Ishikawa (cell line): ENCODE data around the gene FKBP1C.

Experiments used
- CEBPB ChIP-seq: IDR thresholded peaks from 2 replicates; pipeline ENCODE4 v1.6.1; 2012
- CREB1 ChIP-seq: IDR thresholded peaks from 2 replicates; pipeline ENCODE4 v1.6.1; 2012; ENCODE audit warnings: low read depth
- EGR1 ChIP-seq: IDR thresholded peaks from 2 replicates; pipeline ENCODE4 v1.6.1; 2012
- EP300 ChIP-seq: IDR thresholded peaks from 2 replicates; pipeline ENCODE4 v1.6.1; 2012; ENCODE audit warnings: borderline replicate concordance
- FOXM1 ChIP-seq: IDR thresholded peaks from 2 replicates; pipeline ENCODE4 v1.6.1; 2012; ENCODE audit warnings: low read depth, borderline replicate concordance
- NFIC ChIP-seq: IDR thresholded peaks from 2 replicates; pipeline ENCODE4 v1.6.1; 2012
- RAD21 ChIP-seq: IDR thresholded peaks from 2 replicates; pipeline ENCODE4 v1.6.1; 2012; ENCODE audit warnings: low read depth
- TAF1 ChIP-seq: IDR thresholded peaks from 2 replicates; pipeline ENCODE4 v1.6.1; 2012; ENCODE audit warnings: low read depth, mild to moderate bottlenecking
- TCF12 ChIP-seq: IDR thresholded peaks from 2 replicates; pipeline ENCODE4 v1.6.1; 2012; ENCODE audit warnings: low read depth
- TEAD4 ChIP-seq: IDR thresholded peaks from 2 replicates; pipeline ENCODE4 v1.6.1; 2012
- YY1 ChIP-seq: IDR thresholded peaks from 2 replicates; pipeline ENCODE4 v1.6.1; 2012; ENCODE audit warnings: low read depth
- ZBTB7A ChIP-seq: IDR thresholded peaks from 2 replicates; pipeline ENCODE4 v1.6.1; 2012; ENCODE audit warnings: low read depth
- TF ChIP-seq, protein P1 (sequence below): IDR thresholded peaks from 2 replicates; pipeline ENCODE4 v1.6.1; 2012; ENCODE audit warnings: low read depth, mild to moderate bottlenecking
- TF ChIP-seq, protein P2 (sequence below): IDR thresholded peaks from 2 replicates; pipeline ENCODE4 v1.6.1; 2012
- TF ChIP-seq, protein P3 (sequence below): IDR thresholded peaks from 2 replicates; pipeline ENCODE4 v1.6.1; 2012

The FKBP1C gene

DNA sequence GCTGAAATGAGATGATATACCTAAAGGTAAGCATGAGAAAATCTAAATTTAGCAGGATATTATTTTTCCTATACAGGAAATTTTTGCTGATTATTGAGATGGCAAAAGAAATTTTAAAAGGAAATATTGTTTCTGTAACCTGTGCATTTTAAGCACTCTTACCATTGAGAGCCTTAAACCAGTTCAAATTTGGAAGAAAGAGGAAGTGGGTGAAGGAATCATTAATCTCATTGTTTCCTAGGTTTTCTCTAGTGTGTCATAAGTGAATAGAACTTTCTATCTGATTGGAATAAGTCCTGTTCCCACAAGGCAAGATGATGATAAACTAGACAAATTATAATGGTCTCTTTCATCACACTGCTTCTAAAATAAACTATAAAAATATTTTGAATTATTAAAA is 22.4 kb upstream of the FKBP1C start:
- TF ChIP-seq NFIC (no peak), FOXM1 (no peak), TEAD4 (no peak), EP300 (no peak), EGR1 (no peak), RAD21 (no peak), YY1 (no peak), CREB1 (no peak), ZBTB7A (no peak), CEBPB (no peak), TCF12 (no peak), TAF1 (no peak)
- TF ChIP-seq, protein P1, sequence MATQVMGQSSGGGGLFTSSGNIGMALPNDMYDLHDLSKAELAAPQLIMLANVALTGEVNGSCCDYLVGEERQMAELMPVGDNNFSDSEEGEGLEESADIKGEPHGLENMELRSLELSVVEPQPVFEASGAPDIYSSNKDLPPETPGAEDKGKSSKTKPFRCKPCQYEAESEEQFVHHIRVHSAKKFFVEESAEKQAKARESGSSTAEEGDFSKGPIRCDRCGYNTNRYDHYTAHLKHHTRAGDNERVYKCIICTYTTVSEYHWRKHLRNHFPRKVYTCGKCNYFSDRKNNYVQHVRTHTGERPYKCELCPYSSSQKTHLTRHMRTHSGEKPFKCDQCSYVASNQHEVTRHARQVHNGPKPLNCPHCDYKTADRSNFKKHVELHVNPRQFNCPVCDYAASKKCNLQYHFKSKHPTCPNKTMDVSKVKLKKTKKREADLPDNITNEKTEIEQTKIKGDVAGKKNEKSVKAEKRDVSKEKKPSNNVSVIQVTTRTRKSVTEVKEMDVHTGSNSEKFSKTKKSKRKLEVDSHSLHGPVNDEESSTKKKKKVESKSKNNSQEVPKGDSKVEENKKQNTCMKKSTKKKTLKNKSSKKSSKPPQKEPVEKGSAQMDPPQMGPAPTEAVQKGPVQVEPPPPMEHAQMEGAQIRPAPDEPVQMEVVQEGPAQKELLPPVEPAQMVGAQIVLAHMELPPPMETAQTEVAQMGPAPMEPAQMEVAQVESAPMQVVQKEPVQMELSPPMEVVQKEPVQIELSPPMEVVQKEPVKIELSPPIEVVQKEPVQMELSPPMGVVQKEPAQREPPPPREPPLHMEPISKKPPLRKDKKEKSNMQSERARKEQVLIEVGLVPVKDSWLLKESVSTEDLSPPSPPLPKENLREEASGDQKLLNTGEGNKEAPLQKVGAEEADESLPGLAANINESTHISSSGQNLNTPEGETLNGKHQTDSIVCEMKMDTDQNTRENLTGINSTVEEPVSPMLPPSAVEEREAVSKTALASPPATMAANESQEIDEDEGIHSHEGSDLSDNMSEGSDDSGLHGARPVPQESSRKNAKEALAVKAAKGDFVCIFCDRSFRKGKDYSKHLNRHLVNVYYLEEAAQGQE = no peak
- TF ChIP-seq, protein P2, sequence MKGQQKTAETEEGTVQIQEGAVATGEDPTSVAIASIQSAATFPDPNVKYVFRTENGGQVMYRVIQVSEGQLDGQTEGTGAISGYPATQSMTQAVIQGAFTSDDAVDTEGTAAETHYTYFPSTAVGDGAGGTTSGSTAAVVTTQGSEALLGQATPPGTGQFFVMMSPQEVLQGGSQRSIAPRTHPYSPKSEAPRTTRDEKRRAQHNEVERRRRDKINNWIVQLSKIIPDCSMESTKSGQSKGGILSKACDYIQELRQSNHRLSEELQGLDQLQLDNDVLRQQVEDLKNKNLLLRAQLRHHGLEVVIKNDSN = no peak
- TF ChIP-seq, protein P3, sequence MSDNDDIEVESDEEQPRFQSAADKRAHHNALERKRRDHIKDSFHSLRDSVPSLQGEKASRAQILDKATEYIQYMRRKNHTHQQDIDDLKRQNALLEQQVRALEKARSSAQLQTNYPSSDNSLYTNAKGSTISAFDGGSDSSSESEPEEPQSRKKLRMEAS = no peak

DNA sequence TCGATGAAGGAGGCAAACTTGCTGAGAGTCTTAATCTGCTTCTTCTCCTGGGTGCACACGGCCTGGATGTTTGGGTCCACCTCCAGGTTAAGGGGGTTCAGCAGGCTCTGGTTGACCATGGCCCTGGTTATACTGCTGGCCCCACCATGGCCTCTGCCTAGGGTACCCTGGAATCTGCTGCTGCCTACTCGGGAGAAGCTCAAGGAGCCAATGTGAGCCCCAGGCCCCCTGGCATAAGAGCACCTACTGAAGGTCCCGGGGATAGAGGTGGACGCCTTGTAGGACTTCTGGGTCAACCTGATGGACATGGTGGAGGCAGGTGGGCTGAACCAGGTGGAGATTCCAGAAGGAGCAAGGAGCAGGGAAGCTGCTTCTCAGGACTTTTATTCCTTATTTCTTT is 17.9 kb upstream of the FKBP1C start:
- no peak for TF ChIP-seq EGR1

DNA sequence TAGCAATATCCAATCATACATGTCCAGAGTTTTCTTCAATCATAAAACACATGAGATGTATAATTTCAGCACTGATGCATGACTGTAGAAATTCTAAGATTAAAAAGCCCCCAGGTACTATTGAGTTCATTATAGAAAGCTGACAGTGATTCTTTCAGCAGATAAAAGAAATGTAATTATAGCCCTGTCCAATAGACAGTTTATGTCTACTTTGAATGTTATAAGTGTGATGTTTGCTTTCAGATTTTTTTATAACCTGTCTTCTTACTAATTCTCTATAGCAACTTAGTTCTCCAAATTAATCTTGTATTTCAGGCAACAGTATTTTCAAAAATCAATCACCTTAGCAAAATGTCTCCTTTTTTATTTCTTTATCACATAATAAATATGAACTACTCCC is 13.5 kb upstream of the FKBP1C start:
- no peak for TF ChIP-seq RAD21
- TF ChIP-seq, protein P2 = no peak
- TF ChIP-seq TEAD4 = no peak
- no peak for TF ChIP-seq NFIC
- TF ChIP-seq TAF1 = no peak
- TF ChIP-seq CREB1 = no peak
- TF ChIP-seq ZBTB7A = no peak
- TF ChIP-seq FOXM1 = no peak
- TF ChIP-seq, protein P1 = no peak

DNA sequence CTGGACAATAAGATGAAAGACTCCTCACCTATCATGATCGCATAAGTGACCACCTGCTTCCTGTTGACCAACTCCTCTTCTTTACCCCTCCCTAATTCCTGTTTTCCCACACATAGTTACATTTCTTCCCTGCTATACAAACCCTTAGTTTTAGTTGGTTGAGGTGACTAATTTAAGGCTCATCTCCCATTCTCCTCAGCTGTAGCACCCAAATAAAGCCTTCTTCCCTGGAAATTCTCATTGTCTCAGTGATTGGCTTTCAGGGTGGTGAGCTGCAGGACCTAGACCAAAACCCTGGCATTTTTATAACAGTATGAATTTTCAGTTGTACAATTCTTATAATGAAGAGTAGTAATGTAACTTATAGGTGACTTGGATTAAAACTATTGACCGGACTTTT is 2.1 kb downstream of the FKBP1C start:
- no peak for TF ChIP-seq NFIC
- TF ChIP-seq EP300 = no peak
- no peak for TF ChIP-seq CEBPB
- TF ChIP-seq FOXM1 = no peak
- TF ChIP-seq RAD21 = no peak
- no peak for TF ChIP-seq TCF12
- no peak for TF ChIP-seq TEAD4
- TF ChIP-seq EGR1 = no peak

DNA sequence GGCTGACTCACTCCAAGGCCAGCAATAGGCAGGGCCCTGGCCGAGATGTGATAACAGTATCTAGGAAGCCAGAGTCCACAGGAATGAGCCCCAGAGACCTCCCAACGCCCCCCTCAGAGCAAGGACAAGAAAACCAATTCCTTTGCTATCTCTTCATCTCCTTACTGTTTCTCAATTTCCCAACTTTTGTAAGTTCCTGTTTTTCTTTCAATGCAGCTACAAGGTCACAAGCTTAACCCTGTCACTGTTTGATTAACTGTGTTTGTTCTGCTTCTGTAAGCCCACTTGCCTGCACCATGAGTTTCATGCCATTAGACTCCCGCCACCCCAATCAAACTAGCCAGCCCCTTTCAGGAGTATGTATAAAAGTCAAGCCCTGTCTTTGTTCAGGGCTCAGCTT is 3.5 kb downstream of the FKBP1C start:
- no peak for TF ChIP-seq EP300
- no peak for TF ChIP-seq TAF1
- TF ChIP-seq ZBTB7A = no peak
- TF ChIP-seq TCF12 = no peak
- TF ChIP-seq, protein P3 = no peak
- no peak for TF ChIP-seq CREB1

DNA sequence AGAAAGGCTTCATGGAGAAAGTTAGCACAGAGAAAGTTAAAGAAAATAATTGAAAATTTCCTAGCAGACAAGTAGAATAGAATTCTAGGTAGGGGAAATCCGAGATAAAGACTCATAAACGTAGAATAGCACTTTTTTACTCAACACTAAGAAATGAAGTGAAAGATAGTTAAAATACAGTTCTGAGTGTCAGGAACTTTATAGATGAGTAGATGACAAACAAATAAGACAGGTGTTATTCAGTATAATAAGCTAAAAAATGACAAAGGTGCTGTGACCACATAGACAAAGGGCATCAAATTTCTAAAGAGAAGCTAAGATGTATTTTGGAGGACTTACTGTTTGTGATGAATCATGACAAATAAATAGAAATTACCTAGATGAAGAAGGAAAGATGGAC is 12.9 kb downstream of the FKBP1C start:
- TF ChIP-seq, protein P3 = no peak
- TF ChIP-seq YY1 (no peak), TCF12 (no peak), CEBPB (no peak), RAD21 (no peak), ZBTB7A (no peak), CREB1 (no peak), TEAD4 (no peak), TAF1 (no peak), NFIC (no peak), EGR1 (no peak), EP300 (no peak), FOXM1 (no peak)
- TF ChIP-seq, protein P1 = no peak
- TF ChIP-seq, protein P2 = no peak
